Smooth muscle cell (in vitro differentiated cells): ENCODE measurements around the gene ZMIZ2. TPM values are rescaled to one million over a fixed set of nuclear protein-coding genes. Genes with fewer than 3 reads are reported as not detected.

Source experiments
- DNase-seq: peaks from one replicate; lab custom pipeline; 2025; ENCODE audit not compliant: unreplicated experiment; lab: John Stamatoyannopoulos, UW
- H2AFZ ChIP-seq: fragments of 200-600 bp; sonication (generic); 2 replicates; pipeline ENCODE4 v1.6.0; 2016; ENCODE audit warnings: antibody characterized with exemption, low read depth, mild to moderate bottlenecking
- H3F3A ChIP-seq: fragments of 200-600 bp; sonication (generic); 2 replicates; pipeline ENCODE4 v1.6.0; 2017; ENCODE audit warnings: antibody characterized with exemption, low read depth
- H3K27ac ChIP-seq: fragments of 200-600 bp; sonication (generic); 2 replicates; pipeline ENCODE4 v1.5.1; 2016; ENCODE audit warnings: low read depth, mild to moderate bottlenecking
- H3K27me3 ChIP-seq: fragments of 200-600 bp; sonication (generic); 2 replicates; pipeline ENCODE4 v1.6.1; 2016; ENCODE audit warnings: low read depth, mild to moderate bottlenecking
- H3K36me3 ChIP-seq: fragments of 200-600 bp; sonication (generic); 2 replicates; pipeline ENCODE4 v1.5.1; 2016; ENCODE audit warnings: low read depth
- H3K4me1 ChIP-seq: fragments of 200-600 bp; sonication (generic); 2 replicates; pipeline ENCODE4 v1.5.1; 2016; ENCODE audit warnings: low read depth
- H3K4me2 ChIP-seq: fragments of 200-600 bp; sonication (generic); 2 replicates; pipeline ENCODE4 v1.6.0; 2016; ENCODE audit warnings: mild to moderate bottlenecking
- H3K4me3 ChIP-seq: fragments of 200-600 bp; sonication (generic); 2 replicates; pipeline ENCODE4 v1.5.1; 2016; ENCODE audit warnings: mild to moderate bottlenecking
- H3K79me2 ChIP-seq: fragments of 200-600 bp; sonication (generic); 2 replicates; pipeline ENCODE4 v1.6.0; 2016; ENCODE audit warnings: low read depth, mild to moderate bottlenecking
- H3K9ac ChIP-seq: fragments of 200-600 bp; sonication (generic); 2 replicates; pipeline ENCODE4 v1.6.0; 2016; ENCODE audit warnings: low read depth
- H3K9me3 ChIP-seq: fragments of 200-600 bp; sonication (generic); replicated peaks from 2 replicates; pipeline ENCODE4 v1.5.1; 2016; ENCODE audit warnings: low read depth
- H4K20me1 ChIP-seq: fragments of 200-600 bp; sonication (generic); 2 replicates; pipeline ENCODE4 v1.6.0; 2016; ENCODE audit warnings: low read depth
- WGBS: methylation state at CpG from one replicate; pipeline ENCODE4 v1.1.7; 2016; ENCODE audit warnings: low lambda C conversion rate; 5-methylcytosine and 5-hydroxymethylcytosine counted together
- polyA plus RNA-seq: library from polyadenylated mRNA; unstranded; fragments of >200 nt; fragmentation: Nextera tagmentation; extraction: Ambion mirVana; gene quantifications from 2 replicates; pipeline ENCODE4 v1.2.1, GENCODE V29; 2016
- total RNA-seq: library from RNA; depleted of rRNA; stranded (reverse); fragments of >200 nt; gene quantifications from 2 replicates; pipeline ENCODE4 v1.2.3, GENCODE V29; 2014
- TF ChIP-seq, protein P1 (sequence below): fragments of 200-600 bp; sonication (generic); IDR thresholded peaks from 2 replicates; pipeline ENCODE4 v1.5.1; 2017; ENCODE audit warnings: borderline replicate concordance, mild to moderate bottlenecking, antibody characterized with exemption; ENCODE audit not compliant: insufficient read depth, poor library complexity, severe bottlenecking

Gene ZMIZ2
- total and polyA plus RNA-seq, 2 experiments from 2014 or later = 8.8 to 17.2 TPM

DNA sequence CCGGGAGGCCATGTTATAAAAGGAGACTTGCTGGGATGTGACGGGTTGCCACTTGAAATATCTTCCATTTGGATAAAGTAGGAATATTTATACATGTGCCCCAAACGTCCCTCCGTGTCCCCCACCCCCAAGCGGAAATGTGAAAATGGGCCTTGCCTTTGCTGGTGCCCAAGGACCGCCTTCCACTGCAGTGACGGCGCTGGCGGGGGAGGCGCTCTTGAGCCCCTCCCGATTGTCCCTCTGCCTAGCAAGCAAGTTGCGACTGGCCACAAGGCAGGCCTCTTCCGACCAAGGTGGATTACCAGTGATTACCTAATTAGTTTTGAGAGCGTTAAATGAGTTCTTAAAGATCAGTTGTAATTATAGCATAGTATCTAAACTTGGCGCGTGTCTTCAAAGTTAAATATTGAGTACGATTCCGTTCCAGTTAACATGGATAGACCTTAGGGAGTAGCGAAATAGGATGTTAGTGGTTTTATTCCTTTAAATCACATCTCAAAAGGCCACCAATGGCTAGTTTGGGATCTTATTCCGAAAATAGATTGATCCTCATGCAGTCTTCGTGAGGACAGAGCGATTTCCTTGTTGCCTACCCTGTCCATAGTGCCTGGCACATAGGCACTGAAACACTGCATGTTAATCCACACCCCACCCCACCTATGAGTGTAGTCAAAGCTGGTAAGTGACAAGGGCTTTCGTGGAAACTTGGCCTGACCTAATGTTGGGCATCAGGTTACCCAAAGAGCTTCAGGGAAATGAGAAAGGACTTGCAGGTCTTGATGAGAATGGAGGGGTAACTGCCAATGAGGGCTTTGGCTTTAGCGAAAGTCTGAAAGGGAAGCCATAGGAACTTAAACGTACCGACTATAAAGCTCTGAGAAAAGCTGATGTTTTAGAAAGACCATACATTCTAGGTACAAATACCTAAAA is 48.9 kb downstream of the ZMIZ2 start:
- no peak overlapping the region for H2AFZ ChIP-seq
- peaks cover 42% of the 10 kb centered on the region for H3K79me2 ChIP-seq

DNA sequence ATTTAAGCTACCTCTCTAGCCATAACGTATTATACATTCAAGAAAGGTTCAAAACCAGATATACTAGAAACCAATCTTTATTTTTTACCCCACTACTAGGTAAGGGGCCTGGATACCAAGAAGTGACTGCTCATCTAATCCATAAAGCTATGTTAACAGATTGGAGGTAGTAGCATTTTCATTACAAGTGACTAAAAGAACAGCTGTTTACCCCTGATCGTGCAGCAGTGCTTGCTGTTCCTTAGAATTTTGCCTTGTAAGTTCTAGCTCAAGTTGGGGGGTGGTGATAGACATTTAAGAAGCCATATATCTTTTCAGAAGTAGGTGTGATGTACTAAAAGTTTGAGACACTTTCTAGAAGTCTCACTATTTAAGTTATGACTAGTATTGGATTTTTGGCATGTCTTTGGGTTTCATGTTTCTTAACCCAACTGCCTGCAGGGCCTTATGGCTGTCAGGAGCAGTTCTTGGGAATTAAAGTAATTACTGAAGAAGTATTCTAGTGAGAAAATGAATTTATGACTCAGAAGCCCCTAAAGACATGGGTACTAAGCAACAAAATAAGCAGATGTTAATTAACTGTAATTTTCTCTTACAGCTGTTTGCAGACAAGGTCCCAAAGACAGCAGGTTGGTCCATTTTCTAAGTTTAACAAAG is 50.1 kb downstream of the ZMIZ2 start:
- no peak overlapping the region for H2AFZ ChIP-seq
- peaks cover 12% of the 10 kb centered on the region for H3K36me3 ChIP-seq
- TF ChIP-seq, protein P1, sequence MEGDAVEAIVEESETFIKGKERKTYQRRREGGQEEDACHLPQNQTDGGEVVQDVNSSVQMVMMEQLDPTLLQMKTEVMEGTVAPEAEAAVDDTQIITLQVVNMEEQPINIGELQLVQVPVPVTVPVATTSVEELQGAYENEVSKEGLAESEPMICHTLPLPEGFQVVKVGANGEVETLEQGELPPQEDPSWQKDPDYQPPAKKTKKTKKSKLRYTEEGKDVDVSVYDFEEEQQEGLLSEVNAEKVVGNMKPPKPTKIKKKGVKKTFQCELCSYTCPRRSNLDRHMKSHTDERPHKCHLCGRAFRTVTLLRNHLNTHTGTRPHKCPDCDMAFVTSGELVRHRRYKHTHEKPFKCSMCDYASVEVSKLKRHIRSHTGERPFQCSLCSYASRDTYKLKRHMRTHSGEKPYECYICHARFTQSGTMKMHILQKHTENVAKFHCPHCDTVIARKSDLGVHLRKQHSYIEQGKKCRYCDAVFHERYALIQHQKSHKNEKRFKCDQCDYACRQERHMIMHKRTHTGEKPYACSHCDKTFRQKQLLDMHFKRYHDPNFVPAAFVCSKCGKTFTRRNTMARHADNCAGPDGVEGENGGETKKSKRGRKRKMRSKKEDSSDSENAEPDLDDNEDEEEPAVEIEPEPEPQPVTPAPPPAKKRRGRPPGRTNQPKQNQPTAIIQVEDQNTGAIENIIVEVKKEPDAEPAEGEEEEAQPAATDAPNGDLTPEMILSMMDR = no peak
- WGBS = 40% methylated on average over 2 of the region's 2 CpGs
- no peaks in the 10 kb centered on the region for H3K27me3 ChIP-seq
- H4K20me1 ChIP-seq = peaks cover 66% of the 10 kb centered on the region
- DNase-seq = no peak
- peak overlapping the region; percentile 72 for H3K4me3 ChIP-seq
- peaks cover 38% of the 10 kb centered on the region for H3F3A ChIP-seq
- peak overlapping the region; percentile 97 for H3K9ac ChIP-seq
- peak overlapping the region; percentile 88 for H3K4me2 ChIP-seq
- no peaks in the 10 kb centered on the region for H3K9me3 ChIP-seq
- peaks cover 42% of the 10 kb centered on the region for H3K79me2 ChIP-seq
- peaks cover 14% of the 10 kb centered on the region for H3K4me1 ChIP-seq
- H3K27ac ChIP-seq = peak overlapping the region; percentile 99

More for the DNA sequence above, 48.9 kb downstream of the ZMIZ2 start:
- WGBS = 2% methylated on average over 26 of the region's 26 CpGs
- TF ChIP-seq, protein P1 = peak; percentile 35
- H3K27ac ChIP-seq = peak overlapping the region; percentile 99
- DNase-seq = peak; percentile 69
- peaks cover 55% of the 10 kb centered on the region for H4K20me1 ChIP-seq
- no peaks in the 10 kb centered on the region for H3K27me3 ChIP-seq
- H3K4me2 ChIP-seq = peak overlapping the region; percentile 88
- H3K4me1 ChIP-seq = peaks cover 14% of the 10 kb centered on the region
- peak overlapping the region; percentile 97 for H3K9ac ChIP-seq
- peak overlapping the region; percentile 72 for H3K4me3 ChIP-seq
- no peaks in the 10 kb centered on the region for H3K9me3 ChIP-seq
- peaks cover 6% of the 10 kb centered on the region for H3K36me3 ChIP-seq
- H3F3A ChIP-seq = peaks cover 31% of the 10 kb centered on the region

DNA sequence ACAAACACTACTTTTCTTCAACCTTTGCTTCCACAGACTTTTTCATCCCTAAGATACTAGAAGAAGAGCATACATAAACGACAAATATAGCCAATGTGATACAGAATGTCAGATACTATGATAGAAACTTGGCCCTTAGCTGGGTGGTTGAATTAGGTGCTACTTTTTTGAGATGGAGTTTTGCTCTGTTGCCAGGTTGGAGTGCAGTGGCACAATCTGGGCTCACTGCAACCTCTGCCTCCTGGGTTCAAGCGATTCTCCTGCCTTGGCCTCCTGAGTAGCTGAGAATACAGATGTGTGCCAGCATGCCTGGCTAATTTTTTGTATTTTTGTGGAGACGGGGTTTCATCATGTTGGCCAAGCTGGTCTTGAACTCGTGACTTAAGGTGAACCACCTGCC is 51.3 kb downstream of the ZMIZ2 start:
- Histone ChIP-seq H3K79me2 (peaks cover 42% of the 10 kb centered on the region), H3K9ac (no peak overlapping the region), H3K27me3 (no peaks in the 10 kb centered on the region), H3K4me1 (peaks cover 14% of the 10 kb centered on the region), H3K27ac (peak overlapping the region; percentile 99), H3K4me2 (no peak overlapping the region), H3K36me3 (peaks cover 12% of the 10 kb centered on the region), H3F3A (peaks cover 39% of the 10 kb centered on the region), H3K4me3 (no peak overlapping the region), H2AFZ (no peak overlapping the region), H3K9me3 (no peaks in the 10 kb centered on the region), H4K20me1 (peaks cover 68% of the 10 kb centered on the region)
- no peak for DNase-seq
- WGBS = 74% methylated on average over 4 of the region's 4 CpGs
- TF ChIP-seq, protein P1 = no peak
